Measurements from ENCODE around the gene ENTPD2.

DNA sequence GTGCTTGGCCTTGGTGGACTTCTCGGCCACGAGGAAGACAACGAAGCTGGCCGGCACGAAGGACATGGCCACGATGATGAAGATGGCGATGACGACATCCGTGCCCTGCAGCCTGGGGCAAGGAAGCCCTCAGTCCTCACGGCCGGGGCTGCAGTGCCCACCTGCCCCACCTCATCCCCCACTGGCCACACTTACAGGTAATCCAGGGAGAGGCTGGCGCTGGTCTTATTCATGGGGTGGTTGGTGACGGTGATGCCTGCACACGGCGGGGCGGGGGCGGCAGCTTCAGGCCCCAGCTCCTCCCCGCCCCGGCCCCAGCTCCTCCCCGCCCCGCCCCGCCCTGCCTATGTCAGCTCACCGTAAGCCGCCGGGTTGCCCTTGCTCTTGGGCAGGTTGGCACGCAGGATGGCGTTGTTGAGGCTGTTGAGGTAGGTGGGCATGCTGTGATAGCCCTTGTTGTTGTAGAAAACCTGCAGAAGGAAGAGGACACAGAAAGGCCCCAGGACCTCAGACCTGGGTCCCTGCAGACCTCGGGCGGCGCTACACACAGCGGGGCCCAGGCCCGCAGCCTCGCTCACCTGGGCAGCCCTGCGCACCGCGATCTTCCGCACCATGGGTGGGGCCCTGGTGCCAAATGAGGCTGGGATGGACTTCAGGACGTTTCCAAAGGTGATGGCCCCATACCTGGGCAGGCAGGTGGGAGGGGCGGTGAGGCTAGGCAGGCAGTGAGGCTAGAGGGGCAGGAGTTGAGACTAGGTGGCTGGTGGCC lies 41.8 kb downstream of the ENTPD2 start:
- TF ChIP-seq, protein P1, sequence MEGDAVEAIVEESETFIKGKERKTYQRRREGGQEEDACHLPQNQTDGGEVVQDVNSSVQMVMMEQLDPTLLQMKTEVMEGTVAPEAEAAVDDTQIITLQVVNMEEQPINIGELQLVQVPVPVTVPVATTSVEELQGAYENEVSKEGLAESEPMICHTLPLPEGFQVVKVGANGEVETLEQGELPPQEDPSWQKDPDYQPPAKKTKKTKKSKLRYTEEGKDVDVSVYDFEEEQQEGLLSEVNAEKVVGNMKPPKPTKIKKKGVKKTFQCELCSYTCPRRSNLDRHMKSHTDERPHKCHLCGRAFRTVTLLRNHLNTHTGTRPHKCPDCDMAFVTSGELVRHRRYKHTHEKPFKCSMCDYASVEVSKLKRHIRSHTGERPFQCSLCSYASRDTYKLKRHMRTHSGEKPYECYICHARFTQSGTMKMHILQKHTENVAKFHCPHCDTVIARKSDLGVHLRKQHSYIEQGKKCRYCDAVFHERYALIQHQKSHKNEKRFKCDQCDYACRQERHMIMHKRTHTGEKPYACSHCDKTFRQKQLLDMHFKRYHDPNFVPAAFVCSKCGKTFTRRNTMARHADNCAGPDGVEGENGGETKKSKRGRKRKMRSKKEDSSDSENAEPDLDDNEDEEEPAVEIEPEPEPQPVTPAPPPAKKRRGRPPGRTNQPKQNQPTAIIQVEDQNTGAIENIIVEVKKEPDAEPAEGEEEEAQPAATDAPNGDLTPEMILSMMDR (IDR thresholded peaks at IDR 0.05): no peak
- no peak for TF ChIP-seq POLR2A (IDR thresholded peaks at IDR 0.05)

Data from adrenal gland (tissue), 5 donors.